GF-D8 (cell line): ENCODE results near the gene GPR85.
"Not testable (repeated sequence)": the region's sequence is repeated elsewhere in the genome, so short reads cannot be mapped to it uniquely, and the experiment has no call there.

Experiments used
- DNase-seq: peaks from one replicate; lab custom pipeline; 2025; lab: John Stamatoyannopoulos, UW

Gene GPR85

DNA sequence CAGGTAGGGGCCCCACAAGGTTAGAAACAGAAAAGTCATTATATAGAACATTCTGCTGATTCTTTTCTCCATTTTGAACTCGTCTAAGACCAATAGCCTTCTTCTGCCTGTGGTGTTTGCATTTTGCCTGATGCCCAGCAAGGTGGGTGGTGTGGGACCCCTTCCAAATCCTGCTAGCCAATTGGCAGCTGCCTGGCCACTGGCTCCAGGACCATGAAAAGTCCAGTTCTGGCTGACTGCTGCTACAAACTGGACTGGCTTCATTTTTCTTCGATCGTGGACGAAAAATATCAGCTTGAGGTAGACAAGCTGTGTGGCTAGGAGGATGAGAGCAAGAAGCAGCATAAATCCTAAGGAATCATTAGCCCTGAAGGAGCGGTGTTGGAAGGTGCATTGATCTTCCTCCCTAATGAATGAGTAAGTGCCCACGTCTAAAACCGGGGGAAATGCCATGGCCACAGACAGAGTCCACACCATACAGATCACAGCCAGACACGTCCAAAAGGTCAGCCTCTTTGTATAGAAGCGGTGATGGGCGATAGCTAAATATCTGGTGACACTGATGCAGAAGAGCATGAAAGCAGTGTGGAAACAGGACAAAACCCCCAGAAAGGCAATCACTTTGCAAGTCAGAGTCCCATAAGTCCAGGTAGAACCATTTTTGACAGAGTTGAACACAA, 2.7 kb downstream of the GPR85 start:
- no peak for DNase-seq

DNA sequence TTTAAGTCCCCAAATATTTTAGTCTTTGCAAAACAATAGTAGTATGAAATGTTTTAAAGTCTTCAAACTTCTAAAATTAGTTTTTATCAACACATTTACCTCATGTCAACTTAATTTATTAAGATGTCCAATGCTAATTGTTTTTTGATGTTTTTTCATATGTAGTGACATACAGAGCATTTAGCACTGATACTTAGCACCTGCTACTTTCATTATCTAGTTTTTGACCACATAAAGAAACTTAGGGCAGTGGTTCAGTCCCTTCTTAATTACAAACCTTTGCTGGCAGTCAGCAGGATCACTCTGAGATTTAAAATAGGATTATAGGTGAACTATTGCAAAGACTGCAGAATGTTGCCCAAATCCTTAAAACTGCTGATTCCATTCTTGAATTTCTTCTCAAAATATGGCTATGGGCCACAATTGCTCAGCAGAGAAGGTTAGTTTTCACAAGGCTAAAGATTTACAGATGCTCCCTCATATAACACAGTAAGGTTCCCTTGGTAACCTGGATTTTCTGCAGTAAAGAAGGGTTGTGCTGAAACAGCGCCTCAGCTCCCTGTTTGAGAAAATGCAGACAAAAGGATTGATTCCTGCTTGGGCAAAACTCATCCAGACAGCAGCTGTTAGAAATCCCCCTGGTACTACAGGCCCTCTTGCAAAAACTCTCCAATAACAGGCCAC, 3.4 kb downstream of the GPR85 start:
- DNase-seq, result no peak

- DNase-seq, result no peak
These were observed 8.3 kb downstream of the GPR85 start for GRCh38 chr7:113078331-113078730.

GRCh38 chr7:113076703-113077102, 9.9 kb downstream of the GPR85 start:
- no peak for DNase-seq

GRCh38 chr7:113071465-113071864, 15.2 kb downstream of the GPR85 start:
- peak; percentile 55 for DNase-seq

- DNase-seq, result no peak
These were observed 24.1 kb downstream of the GPR85 start for GRCh38 chr7:113062499-113062898.

GRCh38 chr7:113060100-113060499, 26.5 kb downstream of the GPR85 start:
- no peak for DNase-seq

- no peak for DNase-seq
These were observed 31.7 kb downstream of the GPR85 start for GRCh38 chr7:113054938-113055337.

GRCh38 chr7:113054272-113054671, 32.4 kb downstream of the GPR85 start:
- not testable (repeated sequence) for DNase-seq

GRCh38 chr7:113049221-113049620, 37.4 kb downstream of the GPR85 start:
- DNase-seq, result not testable (repeated sequence)

DNA sequence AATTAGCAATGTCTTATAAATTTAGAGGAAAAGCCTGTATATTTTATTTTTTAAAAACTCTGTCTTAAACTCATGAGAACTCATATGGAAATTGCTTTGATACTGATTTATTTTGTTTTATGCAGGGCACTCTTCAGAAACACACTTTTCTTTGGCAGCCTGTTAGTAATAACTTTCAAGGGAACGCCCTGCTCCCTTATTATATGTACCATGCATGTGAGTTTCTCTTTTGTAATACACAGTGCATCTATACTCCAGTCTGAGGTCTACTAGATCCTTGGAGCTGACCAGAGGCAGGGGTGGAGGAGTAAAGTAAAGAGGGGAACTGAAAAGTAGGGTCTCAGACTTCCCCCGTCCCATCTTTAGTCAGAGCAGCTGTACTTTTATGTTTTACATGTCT, 40.2 kb downstream of the GPR85 start:
- DNase-seq, result no peak

DNA sequence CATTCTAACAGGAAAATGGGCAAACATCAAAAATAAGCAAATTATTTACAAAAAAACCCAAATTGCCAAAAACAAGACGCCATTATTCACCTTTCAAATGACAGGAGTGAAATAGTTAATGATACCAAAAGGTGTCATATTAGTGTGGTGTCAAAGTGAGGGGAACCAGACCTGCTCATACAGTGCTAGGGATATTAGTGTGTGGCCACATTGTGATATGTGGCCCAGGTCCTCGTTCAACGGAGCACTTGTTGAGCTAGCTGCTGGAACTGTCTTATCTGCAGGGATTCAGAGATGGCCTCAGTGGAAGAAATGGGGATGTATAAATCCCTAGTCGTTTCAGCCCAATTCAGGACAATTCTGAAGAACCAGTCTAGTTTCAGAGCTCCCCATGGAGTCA, 41.2 kb downstream of the GPR85 start:
- no peak for DNase-seq

DNA sequence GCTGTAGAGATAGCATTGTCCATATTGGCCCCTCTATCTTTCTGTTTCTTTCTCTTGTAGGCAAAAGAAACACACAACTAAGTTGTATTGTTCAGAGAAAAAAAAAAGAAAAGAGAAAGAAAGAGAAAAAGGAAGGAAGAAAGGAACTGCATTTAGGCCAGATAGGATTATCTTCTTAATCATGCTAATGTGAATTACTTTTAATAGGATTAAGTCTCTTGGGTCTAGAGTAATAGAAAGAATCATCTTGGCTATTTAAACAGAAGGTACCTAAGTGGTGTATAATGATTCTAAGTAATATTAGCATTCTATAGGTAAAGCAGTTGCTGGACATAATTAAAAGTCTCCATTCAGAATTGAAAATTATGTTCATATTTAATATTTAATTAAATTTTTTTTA, 42.2 kb downstream of the GPR85 start:
- DNase-seq, result no peak

DNA sequence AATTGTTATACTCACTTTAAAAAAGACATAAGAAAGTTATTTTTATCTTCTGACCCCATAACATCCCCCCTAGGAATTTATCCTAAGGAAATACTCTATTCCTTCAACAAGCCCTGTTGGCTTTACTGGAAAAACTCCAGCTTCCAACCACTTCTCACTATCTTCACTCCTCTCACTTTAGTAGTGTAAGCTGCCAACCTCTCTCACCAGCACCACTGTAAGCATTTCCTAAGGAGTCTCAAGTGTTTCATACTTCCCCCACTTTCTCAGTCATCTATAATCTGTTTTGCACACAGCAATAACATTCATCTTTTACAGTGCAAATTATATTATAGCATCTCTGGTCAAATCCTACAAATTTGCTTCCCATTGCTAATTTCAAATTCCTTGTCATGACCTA, 45.8 kb downstream of the GPR85 start:
- no peak for DNase-seq

DNA sequence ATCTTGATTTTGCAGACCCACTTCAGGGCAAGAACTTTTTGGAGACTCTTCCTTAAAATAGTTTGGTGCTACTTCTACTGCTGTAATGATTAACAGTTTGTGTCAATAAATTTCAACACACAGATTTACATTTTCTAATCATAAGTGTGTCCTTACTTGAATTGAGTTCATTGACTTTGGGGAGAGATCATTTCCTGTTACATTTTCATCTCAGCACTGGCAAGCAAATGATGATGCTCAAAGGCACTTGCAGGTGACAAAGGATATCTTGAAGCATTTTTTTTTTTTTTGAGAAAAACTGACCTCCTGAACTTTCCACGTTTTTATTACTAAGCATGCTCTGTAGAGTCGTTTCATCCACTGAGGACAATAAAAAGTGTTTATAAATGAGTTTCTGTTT, 52.7 kb downstream of the GPR85 start:
- no peak for DNase-seq
